NOMO-1 treated with DMSO at 0.1 percent for 48 hours (cell line): Measurements from ENCODE around the gene MMAB.

Experiments
- DNase-seq: peaks from one replicate; lab custom pipeline; 2025; ENCODE audit not compliant: unreplicated experiment; lab: John Stamatoyannopoulos, UW

Gene MMAB

GRCh38 chr12:109586385-109587296 is 13.3 kb upstream of the MMAB start:
- DNase-seq = no peak

GRCh38 chr12:109583733-109584132 is 10.4 kb upstream of the MMAB start:
- no peak for DNase-seq

- DNase-seq = no peak
Measured at GRCh38 chr12:109582636-109583035, 9.3 kb upstream of the MMAB start.

GRCh38 chr12:109581856-109582255 is 8.6 kb upstream of the MMAB start:
- no peak for DNase-seq

DNA sequence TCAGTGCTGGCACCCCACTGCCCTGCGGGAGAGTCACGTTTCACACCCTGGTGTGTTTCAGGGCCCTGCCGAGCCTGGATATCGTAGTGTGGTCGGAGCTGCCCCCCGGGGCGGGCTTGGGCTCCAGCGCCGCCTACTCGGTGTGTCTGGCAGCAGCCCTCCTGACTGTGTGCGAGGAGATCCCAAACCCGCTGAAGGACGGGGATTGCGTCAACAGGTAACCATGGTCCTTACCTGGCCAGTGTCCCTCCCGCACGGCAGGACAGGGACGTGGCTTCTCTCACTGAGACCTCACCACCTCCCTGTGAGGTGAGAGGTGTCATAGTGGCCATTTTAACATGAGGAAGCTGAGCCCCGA is 8.0 kb upstream of the MMAB start:
- no peak for DNase-seq

DNA sequence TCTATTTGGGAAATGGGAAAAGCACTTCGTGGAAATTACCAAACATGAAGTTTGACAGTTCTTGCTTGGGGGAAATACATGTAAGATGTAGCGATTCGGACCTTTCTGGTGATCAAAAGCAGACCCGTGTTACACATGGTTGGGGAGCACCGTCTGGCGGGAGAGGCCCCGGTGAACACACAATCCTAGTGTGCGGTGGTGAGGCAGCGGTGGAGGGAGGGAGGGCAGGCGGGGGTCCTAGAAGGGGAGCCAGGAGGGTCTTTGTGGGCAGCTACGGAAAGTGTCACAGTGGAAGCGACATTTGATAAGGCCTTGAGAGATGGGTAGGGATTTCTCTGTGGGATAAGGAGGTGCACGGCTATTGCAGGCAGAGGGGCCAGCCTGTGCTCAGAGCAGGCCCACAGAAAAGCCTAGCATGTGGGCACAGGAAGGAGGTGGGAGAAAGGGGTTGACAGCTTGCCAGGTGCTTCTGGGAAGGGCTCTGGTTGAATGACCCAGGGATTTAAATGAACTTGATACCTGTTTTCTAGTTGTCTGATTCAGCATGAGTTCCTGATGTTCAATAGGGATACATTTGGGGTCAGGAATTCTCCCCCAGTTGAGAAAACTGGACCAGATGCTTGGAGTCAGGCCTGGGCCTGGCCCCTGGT is 7.5 kb upstream of the MMAB start:
- DNase-seq = no peak

DNA sequence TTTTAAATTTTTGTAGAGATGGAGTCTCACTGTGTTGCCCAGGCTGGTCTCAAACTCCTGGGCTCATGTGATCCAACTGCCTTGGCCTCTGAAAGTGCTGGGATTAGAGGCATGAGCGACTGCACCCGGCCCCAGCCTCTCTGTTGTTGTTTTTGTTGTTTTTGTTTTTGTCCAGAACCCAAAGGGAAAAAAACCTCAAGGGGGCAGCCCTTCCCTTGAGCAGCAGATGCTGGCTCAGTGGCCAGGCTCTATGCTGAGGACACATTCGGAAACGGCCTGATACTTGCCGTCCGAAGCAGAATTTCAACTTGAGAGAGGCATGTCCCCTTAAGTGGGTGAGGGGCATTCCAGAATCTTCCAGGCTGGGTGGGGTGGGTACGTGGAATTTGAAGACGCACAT is 7.0 kb upstream of the MMAB start:
- no peak for DNase-seq

- DNase-seq = no peak
Measured at GRCh38 chr12:109579639-109580038, 6.3 kb upstream of the MMAB start.

DNA sequence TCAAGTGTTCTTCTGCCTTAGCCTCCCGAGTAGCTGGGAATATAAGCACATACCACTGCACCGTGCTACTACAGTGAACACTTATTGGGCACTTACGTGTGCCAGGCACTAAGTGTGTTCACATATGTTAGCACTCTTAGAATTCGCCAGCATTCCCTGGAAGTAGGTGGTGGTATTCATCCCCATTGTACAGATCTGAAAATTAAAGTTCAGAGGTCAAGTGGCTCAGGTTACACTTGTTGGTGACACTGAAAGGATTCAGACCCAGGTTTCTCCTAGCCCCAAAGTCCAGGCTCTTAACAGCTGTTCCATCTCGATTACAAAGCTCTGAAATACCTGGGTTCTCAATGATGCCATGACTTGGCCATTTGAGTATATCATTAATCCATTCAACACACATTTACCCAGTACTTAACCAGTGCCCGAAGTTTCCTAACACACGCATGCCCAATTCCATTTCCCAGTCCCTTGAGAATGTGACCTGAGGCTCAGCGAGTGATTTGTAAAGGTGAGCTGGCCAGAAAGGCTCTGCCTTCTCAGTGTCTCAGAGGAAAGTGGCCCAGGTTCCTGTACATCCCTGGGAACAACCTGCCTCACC is 5.1 kb upstream of the MMAB start:
- no peak for DNase-seq

DNA sequence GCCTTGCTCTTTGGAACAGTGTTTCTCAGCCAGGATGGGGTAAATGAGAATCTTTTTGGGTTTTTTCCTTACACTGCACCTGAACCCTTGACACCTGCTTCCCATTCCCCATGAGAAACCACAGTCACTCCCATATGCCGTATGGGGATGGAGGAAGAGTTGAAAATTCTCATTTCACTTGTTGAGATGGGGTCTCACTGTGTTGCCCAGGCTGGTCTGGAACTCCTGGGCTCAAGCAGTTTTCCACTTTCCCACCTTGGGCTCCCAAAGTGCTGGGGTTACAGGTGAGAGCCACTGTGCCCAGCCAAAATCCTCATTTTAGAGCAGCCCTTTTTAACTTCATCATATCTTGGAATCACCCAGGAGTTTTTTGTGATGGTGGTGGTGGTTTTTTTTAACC is 4.0 kb upstream of the MMAB start:
- no peak for DNase-seq

GRCh38 chr12:109575683-109576082 is 2.4 kb upstream of the MMAB start:
- no peak for DNase-seq

- no peak for DNase-seq
Measured at GRCh38 chr12:109573914-109574244, 575 bp upstream of the MMAB start.

DNA sequence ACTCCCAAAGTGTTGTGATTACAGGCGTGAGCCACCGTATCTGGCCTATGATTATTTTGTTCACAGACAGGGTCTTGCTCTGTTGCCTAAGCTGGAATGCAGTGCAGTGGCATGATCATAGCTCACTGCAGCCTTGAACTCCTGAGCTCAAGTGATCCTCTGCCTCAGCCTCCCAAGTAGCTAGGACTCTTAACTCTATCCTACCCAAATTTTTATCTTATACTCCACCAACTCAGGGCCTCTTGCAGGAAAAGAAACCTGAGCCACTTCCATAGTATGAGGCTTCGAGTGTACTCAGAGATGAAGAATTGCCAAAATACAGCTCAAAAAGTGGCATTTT is 828 bp downstream of the MMAB start:
- no peak for DNase-seq

GRCh38 chr12:109571773-109572505 is 1.4 kb downstream of the MMAB start:
- DNase-seq = no peak

- DNase-seq = no peak
Measured at GRCh38 chr12:109568486-109568885, 4.8 kb downstream of the MMAB start.

DNA sequence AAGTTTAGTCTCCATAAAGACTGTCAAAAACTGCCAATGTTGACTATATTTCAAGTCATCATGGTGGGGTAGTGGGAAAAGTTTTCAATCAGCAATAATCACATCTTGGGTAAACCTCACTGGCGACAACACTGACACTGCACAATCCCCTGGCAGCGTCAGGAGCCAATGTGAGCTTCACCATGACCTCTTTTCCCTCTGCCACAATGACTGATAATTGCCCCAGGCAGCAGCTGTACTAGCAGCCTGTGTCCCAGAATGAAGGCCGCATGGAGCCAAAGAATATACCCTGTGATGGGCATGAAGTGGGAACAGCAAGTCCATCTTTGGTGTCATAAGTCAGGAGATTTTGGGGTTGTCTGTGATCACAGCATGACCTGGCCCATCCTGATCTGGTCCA is 5.3 kb downstream of the MMAB start:
- no peak for DNase-seq

GRCh38 chr12:109567296-109567695 is 6.0 kb downstream of the MMAB start:
- no peak for DNase-seq

DNA sequence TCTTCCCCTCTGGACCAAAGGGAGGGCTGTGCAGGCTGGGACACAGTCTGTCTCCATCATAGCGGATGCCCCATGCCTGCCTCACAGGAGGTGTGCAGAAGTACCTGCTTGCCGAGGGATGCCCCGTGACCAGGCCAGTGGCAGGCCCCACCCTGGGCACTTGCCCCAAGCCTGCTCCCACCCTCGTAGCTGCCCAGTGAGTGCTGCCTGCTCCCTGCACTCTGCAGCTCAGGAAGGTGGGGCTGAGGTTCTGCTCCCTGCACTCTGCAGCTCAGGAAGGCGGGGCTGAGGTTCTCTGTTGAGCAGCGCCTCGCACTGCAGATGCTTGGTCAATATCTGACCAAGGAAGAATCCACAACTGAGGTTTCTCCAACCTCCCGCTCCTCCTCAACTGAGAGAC is 6.9 kb downstream of the MMAB start:
- DNase-seq = no peak

DNA sequence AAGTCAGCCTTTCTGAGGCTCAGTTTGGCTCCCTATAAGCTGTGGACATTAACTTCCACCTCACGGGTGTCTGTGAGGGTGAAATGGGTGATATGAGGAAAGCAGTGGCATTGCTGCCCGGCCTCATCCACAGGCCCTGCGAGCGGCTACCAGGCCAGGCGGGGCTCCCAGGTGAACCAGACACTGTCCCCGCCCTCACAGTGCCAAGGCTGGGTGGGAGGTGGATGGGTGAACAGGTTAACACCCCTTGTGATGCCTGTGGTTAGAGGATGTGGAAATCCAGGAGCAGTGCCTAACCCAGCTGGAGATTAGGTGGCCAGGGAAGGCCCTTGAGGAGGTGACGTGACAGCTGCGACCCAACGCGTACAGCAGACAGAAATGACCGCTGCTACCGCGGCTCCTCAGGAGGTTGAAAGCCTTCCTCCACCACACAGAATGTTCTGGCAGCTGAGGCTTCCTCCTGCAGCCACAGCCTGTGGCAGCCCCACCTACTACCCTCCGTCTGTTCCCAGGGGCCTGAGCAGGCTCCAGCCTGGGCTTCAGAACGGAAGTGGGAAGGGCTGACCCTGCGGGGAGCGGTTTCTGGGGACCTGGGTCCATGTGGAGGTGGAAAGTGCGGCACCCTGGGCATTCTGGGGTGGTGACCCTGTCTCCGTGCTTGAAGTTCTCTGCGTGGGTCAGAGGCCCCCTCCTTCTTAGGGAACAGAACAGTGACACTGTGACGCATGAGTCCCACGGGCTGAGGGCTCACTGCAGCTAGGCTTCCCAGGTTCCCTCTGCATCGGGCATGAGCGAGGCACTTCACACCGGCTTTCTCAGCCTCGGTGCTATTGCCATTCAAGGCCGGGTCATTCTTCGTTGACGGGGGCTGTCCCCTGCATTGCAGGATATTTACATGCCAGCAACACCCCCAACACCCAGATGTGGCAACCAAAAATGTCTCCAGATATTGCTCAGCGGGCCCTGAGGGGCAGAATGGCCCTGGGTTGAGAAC is 9.7 kb downstream of the MMAB start:
- no peak for DNase-seq

- no peak for DNase-seq
Measured at GRCh38 chr12:109562871-109563270, 10.4 kb downstream of the MMAB start.

- DNase-seq = no peak
Measured at GRCh38 chr12:109561711-109562030, 11.6 kb downstream of the MMAB start.
